Mucosa of rectum (tissue), 2 donors: Measurements from ENCODE around the gene CPNE5.

Experiments
- H3K27ac ChIP-seq, 2 donors: one replicate each; pipeline ENCODE4 v1.7.0; 2013; ENCODE audit warnings: inconsistent platforms in 2 of 2, low read depth in 2 of 2, low read length in 2 of 2
- H3K27me3 ChIP-seq, 2 donors: one replicate each; pipeline ENCODE4 v1.7.0; 2013; ENCODE audit warnings: low read length in 2 of 2; ENCODE audit not compliant: control insufficient read depth in 2 of 2, insufficient read depth in 2 of 2
- H3K36me3 ChIP-seq, 2 donors: one replicate each; pipeline ENCODE4 v1.7.0; 2013; ENCODE audit warnings: low read length in 2 of 2; ENCODE audit not compliant: control insufficient read depth in 2 of 2, insufficient read depth in 2 of 2
- H3K4me1 ChIP-seq, 2 donors: one replicate each; pipeline ENCODE4 v1.7.0; 2013; ENCODE audit warnings: low read length in 2 of 2, mild to moderate bottlenecking in 1 of 2; ENCODE audit not compliant: control insufficient read depth in 2 of 2, insufficient read depth in 2 of 2
- H3K4me3 ChIP-seq, 2 donors: one replicate each; pipeline ENCODE4 v1.7.0; 2013; ENCODE audit warnings: low read length in 2 of 2
- H3K9ac ChIP-seq, 2 donors: one replicate each; pipeline ENCODE4 v1.7.0; 2013; ENCODE audit warnings: low read length in 2 of 2, low read depth in 1 of 2, mild to moderate bottlenecking in 1 of 2
- H3K9me3 ChIP-seq, 2 donors: one replicate each; pipeline ENCODE4 v1.7.0; 2013; ENCODE audit warnings: low read length in 2 of 2; ENCODE audit not compliant: control insufficient read depth in 2 of 2
- donor health status: healthy.
- donor health status: Normal muscosa, but diverticular disease.

The CPNE5 gene

DNA sequence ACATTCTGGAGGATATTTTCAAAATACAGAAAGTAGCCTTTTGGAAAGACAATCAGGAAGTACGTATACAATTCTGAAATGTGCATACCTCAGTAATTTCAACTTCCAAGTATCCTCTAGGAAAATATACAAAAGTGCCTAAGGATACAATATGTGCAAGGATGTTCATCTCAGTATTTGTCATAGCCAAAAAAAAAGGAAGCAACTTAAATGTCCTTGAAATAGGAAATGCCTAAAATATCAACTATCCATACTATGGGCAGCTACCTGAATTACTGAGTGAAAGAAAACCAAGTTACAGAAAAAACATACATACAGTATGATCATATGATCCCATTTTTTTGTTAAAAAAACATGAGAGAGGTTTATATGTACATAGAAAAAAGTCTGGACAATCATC, 33.9 kb upstream of the CPNE5 start:
- Histone ChIP-seq H3K4me1 (peaks cover 5 to 15% of the 10 kb centered on the region in 2 donors), H3K9me3 (no peaks in the 10 kb centered on the region), H3K27me3 (no peaks in the 10 kb centered on the region), H3K27ac (no peak overlapping the region), H3K9ac (no peak overlapping the region), H3K36me3 (no peaks in the 10 kb centered on the region), H3K4me3 (no peak overlapping the region)

DNA sequence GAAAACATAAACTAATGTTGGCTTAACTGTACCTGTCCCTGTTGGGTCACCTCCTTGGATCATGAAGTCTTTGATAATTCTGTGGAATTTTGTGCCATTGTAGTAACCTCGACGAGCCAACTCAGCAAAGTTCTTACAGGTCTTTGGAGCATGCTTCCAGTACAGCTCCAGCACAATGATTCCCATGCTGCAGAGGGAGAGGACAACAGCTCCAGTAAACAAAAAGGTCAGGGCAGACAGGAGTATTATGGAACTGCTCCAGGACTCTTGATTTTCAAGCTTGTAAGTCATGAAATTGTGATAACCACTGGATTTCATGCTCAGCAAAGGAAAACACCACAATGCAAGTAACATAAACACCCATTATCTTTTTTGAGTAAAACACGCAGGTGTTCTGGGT, 32.4 kb upstream of the CPNE5 start:
- H3K9me3 ChIP-seq: no peaks in the 10 kb centered on the region
- H3K36me3 ChIP-seq: no peaks in the 10 kb centered on the region
- H3K4me3 ChIP-seq: no peak overlapping the region
- no peak overlapping the region for H3K27ac ChIP-seq
- no peak overlapping the region for H3K9ac ChIP-seq
- peaks cover 5 to 15% of the 10 kb centered on the region in 2 donors for H3K4me1 ChIP-seq
- no peaks in the 10 kb centered on the region for H3K27me3 ChIP-seq

DNA sequence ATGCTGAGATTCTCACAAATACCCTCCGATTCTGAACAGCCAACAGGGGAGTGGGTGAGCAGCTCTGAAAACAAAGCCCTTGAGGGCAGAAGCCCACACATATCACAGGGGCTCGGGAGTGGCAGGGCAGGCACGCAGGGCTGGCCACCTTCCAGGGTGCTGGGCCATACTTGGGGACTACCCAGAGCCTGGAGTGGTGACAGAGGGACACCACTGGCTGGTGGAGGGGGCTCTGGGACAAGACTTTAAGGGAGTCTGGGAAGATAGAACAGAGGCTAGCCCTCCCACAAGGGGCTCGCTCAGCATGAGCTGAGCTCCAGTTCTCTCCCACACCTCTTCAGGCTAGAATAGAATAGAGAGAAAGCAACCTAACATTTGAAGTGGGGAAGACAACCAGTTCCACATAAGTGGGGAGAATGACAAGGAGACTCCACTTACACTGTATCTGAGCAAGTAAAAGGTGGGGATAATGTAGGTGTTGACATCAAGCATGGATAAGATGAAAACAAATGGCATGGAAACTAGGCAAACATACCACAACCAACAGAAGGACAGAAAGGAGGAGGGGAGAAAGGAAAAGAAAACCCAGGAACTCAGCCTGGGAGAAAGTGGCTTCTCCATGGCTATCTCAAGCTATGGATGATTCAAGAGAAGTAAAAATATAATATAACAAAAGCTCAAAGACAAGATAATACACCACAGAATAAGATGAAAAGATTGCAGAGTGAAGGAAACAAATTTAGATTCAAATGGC, 28.4 kb upstream of the CPNE5 start:
- H3K27ac ChIP-seq: no peak overlapping the region
- no peaks in the 10 kb centered on the region for H3K4me1 ChIP-seq
- no peak overlapping the region for H3K4me3 ChIP-seq
- no peaks in the 10 kb centered on the region for H3K27me3 ChIP-seq
- no peaks in the 10 kb centered on the region for H3K9me3 ChIP-seq
- H3K9ac ChIP-seq: no peak overlapping the region
- peaks cover 6 to 16% of the 10 kb centered on the region in 2 donors for H3K36me3 ChIP-seq

DNA sequence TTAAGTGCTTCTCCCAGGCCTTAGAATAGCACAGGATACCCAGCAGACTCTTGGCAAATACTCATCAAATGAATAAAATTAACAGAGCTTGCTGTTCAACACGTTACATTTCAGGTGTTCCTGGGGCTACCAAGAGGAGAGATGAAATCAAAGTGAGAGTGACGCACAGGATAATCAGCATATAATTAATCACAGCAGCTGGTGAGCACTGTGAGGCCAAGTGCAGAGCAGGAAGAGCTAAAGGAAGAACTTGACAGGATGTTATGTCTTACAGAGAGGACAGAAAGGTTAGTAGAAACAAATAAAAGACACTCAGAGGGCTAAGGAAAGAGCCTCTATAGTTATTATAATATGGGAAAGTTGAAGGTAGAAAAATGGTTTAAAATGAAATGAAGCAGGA, 26.6 kb upstream of the CPNE5 start:
- no peak overlapping the region for H3K9ac ChIP-seq
- no peak overlapping the region for H3K4me3 ChIP-seq
- H3K36me3 ChIP-seq: peaks cover 9 to 16% of the 10 kb centered on the region in 2 donors
- H3K27me3 ChIP-seq: no peaks in the 10 kb centered on the region
- H3K27ac ChIP-seq: no peak overlapping the region
- H3K9me3 ChIP-seq: no peaks in the 10 kb centered on the region
- H3K4me1 ChIP-seq: no peaks in the 10 kb centered on the region

DNA sequence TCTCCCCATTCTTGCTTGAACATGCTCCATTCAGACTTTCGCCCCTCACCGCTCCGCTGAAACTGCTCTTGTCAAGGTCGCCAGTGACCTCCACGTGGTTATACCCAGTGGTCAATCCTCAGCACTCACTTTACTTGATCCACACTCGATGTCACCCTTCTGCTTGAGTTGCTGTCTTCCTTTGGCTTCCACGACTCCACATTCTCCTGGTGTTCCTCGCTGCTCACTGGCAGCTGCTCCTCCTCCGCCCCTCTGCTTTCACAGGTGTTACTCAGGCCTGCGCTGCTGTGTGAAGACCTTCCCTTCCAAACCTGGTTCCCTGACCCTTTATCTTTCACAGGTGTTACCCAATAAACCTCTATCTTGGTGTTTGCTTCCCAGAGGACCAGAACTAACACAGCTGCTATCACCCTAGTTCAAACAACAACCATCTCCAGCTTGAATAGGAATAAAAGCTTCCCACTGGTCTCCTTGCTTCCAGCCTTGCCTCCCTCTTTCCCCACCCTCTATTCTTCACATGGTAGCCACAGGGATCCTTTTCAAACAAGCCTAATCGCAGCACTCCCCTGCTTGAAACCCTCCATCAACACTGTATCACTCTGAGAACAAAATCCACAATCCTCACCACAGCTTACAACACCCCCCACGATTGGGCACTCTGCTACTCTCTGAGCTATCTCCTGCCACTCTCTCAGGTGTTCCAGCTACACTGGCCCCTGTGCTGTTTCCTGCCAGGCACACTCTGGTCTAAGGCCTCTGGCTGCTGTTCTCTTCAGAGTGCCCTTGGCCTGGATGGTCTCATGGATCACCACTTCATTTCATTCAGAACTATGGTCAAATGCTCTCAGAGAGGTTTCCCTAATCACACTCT, 24.7 kb upstream of the CPNE5 start:
- Histone ChIP-seq H3K4me1 (no peaks in the 10 kb centered on the region), H3K4me3 (no peak overlapping the region), H3K9me3 (no peaks in the 10 kb centered on the region), H3K27ac (no peak overlapping the region), H3K36me3 (peaks cover 9 to 16% of the 10 kb centered on the region in 2 donors), H3K27me3 (no peaks in the 10 kb centered on the region), H3K9ac (no peak overlapping the region)

DNA sequence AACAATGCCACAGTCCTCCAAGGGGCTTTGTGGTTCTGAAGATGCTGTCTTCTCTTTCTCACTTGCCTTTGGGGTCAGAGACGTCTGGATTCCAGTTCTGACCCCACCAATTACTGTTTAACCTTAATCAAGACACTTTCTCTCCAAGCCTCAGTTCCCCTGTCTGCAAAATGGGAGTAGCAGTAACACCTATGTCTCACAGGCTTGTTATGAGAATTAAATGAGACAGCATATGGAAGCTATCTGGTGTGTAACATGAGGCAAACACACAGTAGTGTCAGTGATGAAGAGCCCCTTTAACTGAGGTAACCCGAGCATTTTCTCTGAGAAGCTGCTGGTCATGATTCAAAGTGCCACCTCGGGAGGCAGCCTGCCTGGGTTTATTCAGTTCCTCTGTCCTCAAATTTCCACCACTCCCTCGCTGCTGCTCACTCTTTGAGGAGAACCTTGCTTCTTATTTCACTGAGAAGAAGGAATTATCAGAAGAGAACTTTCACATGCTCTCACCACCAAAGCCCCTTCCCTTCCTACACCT, 23.7 kb upstream of the CPNE5 start:
- H3K27me3 ChIP-seq: no peaks in the 10 kb centered on the region
- no peaks in the 10 kb centered on the region for H3K4me1 ChIP-seq
- no peak overlapping the region for H3K4me3 ChIP-seq
- H3K9ac ChIP-seq: no peak overlapping the region
- no peaks in the 10 kb centered on the region for H3K9me3 ChIP-seq
- H3K36me3 ChIP-seq: peaks cover 9 to 16% of the 10 kb centered on the region in 2 donors
- no peak overlapping the region for H3K27ac ChIP-seq

DNA sequence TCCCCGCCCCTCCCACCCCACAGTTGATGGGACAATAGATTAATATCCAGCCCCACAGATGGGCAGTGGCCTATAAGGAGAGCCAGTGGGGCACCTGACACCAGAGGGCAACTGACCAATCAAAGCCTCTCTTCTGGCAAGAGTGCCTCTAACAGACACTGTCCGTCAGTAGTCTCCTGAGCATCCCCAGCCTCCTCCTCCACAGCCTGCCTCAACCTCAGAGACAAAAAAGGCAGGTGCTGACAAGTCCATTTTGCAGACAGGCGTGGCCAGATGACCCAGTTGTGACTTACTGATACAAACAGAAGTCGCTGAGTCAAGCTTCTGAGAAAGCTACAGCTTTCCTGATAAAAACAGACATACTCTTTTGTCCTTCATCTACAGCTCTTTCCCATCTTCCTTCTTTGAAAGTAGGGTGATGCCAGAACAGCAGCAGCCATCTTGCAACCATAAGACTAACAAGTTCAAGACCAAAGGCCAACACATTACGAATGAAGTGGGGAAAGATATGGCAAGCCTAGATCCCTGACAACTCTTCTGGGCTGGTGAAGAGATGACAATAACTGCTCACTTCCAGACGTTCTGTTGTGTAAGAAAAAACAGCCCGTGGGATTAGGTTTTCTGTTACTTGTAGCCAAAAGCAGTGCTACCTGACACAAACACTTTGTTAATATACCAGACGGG, 23.1 kb upstream of the CPNE5 start:
- Histone ChIP-seq H3K9me3 (no peaks in the 10 kb centered on the region), H3K4me3 (no peak overlapping the region), H3K9ac (no peak overlapping the region), H3K27me3 (no peaks in the 10 kb centered on the region), H3K27ac (no peak overlapping the region), H3K36me3 (peaks cover 9 to 16% of the 10 kb centered on the region in 2 donors), H3K4me1 (no peaks in the 10 kb centered on the region)

DNA sequence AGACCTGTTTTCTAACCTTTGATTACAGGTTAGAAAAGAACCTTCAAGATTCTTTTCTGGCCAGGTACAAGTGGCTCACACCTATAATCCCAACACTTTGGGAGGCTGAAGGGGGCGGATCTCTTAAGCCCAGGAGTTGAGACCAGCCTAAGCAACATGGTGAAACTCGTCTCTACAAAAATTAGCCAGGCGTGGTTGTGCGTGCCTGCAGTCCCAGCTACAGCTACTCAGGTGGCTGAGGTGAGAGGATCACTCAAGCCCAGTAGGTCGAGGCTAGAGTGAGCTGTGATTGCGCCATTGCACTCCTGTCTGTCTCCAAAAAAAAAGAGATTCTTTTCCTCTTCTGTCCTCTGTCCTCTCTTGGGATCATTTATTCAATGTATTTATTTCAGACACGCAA, 20.9 kb upstream of the CPNE5 start:
- Histone ChIP-seq H3K27ac (no peak overlapping the region), H3K36me3 (peaks cover 13 to 21% of the 10 kb centered on the region in 2 donors), H3K9me3 (no peaks in the 10 kb centered on the region), H3K4me1 (no peaks in the 10 kb centered on the region), H3K4me3 (no peak overlapping the region), H3K27me3 (no peaks in the 10 kb centered on the region), H3K9ac (no peak overlapping the region)

DNA sequence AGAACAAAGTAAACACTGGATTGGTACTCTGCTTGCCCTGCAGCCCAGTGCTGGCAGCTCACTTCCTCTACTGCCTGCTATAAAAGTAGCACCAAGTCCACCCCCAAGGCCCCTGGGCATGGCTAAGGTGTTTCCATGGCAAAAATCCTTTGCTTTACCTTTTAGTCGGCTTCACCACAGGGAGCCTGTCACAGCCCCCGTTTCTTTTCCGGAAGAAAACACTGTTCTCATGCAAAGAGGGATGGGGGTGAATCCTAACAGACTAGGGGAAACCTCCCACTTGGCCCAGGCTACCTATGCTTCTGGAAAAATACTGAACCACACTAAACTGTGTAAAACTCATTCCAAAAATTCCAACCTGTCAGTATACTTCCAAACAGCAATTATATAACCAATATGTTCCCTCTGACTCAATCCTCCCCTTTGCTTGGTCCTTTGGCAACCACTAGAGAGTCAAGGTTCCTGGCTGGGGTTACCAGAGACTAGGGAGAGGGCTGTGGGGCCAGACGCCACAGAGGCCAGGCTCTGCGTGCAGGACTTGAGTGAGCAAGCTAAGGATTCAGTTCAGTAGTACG, 19.2 kb upstream of the CPNE5 start:
- H3K9ac ChIP-seq: no peak overlapping the region
- H3K9me3 ChIP-seq: no peaks in the 10 kb centered on the region
- H3K4me3 ChIP-seq: no peak overlapping the region
- peaks cover 12 to 17% of the 10 kb centered on the region in 2 donors for H3K36me3 ChIP-seq
- no peaks in the 10 kb centered on the region for H3K4me1 ChIP-seq
- no peaks in the 10 kb centered on the region for H3K27me3 ChIP-seq
- H3K27ac ChIP-seq: no peak overlapping the region
